Measurements from ENCODE around the gene LMF1.

GRCh38 chr16:892536-893255, 78.1 kb downstream of the LMF1 start:
- TF ChIP-seq EZH2 (IDR thresholded peaks at IDR 0.05; ENCODE audit: low read length, unreplicated experiment), result no peak
- TF ChIP-seq CTCF (conservative IDR thresholded peaks at IDR 0.05; ENCODE audit: low read depth, low read length), result no peak
- no peak for TF ChIP-seq EZH2phosphoT487 (IDR thresholded peaks at IDR 0.05; ENCODE audit: borderline replicate concordance, low read length)
